ENCODE data around the gene PCSK7. TPM values are rescaled to one million over a fixed set of nuclear protein-coding genes. Genes with fewer than 3 reads are reported as not detected.

Gene PCSK7
- total RNA-seq, 1 experiment from 2014 or later = 50.7 TPM

- Mint-ChIP-seq H3K27ac (no peak overlapping the region; a peak in 1 of 7 replicates), H3K27me3 (ENCODE audit: low read depth) (no peaks in the 10 kb centered on the region), H3K4me3 (peak overlapping the region in 1 of 2 experiments; percentile 23; a peak in 1 of 5 replicates), H3K36me3 (ENCODE audit: insufficient read depth in 1 of 3, low read depth in 3 of 3) (peaks cover 6 to 64% (median 25%) of the 10 kb centered on the region in 3 experiments; a peak in 6 of 7 replicates), H3K4me1 (peaks cover 14 to 17% of the 10 kb centered on the region in 2 experiments), H3K9me3 (no peaks in the 10 kb centered on the region)
- Histone ChIP-seq H4K20me1 (ENCODE audit: control insufficient read depth, insufficient read depth, insufficient read length) (no peaks in the 10 kb centered on the region), H3K56ac (ENCODE audit: insufficient read length, low read depth, low read length) (no peak overlapping the region), H3K27ac (ENCODE audit: insufficient read length, low read depth, low read length) (no peak overlapping the region), H3K79me2 (ENCODE audit: insufficient read depth, low read length) (no peaks in the 10 kb centered on the region), H3K9me3 (ENCODE audit: control insufficient read depth, low read depth, low read length) (no peaks in the 10 kb centered on the region), H3K18ac (ENCODE audit: insufficient read length, low read depth, low read length) (no peak overlapping the region), H2AK5ac (ENCODE audit: insufficient read length, low read length) (no peak overlapping the region), H3K23ac (ENCODE audit: insufficient read length, low read depth, low read length) (no peak overlapping the region), H2BK5ac (ENCODE audit: insufficient read length, low read length) (no peak overlapping the region), H3T11ph (ENCODE audit: low read length) (no peak overlapping the region), H2BK15ac (ENCODE audit: low read depth, low read length) (no peak overlapping the region), H3K4ac (ENCODE audit: low read depth, low read length) (no peak overlapping the region), H2BK20ac (ENCODE audit: low read depth, low read length, poor library complexity, severe bottlenecking) (no peak overlapping the region), H3K79me1 (ENCODE audit: insufficient read depth, low read depth, low read length, poor library complexity, severe bottlenecking) (no peaks in the 10 kb centered on the region), H2AFZ (ENCODE audit: low read length) (no peak overlapping the region), H4K91ac (ENCODE audit: insufficient read length, low read depth, low read length) (no peak overlapping the region), H3K9ac (ENCODE audit: extremely low read depth, insufficient read length, low read length) (no peak overlapping the region), H3K4me2 (ENCODE audit: insufficient read depth, insufficient read length, low read length) (no peak overlapping the region), H4K8ac (replicated peaks; ENCODE audit: insufficient read length, low read depth, low read length) (no peak overlapping the region), H3K4me1 (ENCODE audit: insufficient read depth, low read length) (no peaks in the 10 kb centered on the region), H2BK12ac (ENCODE audit: insufficient read length, low read depth, low read length) (no peak overlapping the region), H3K14ac (ENCODE audit: insufficient read depth, low read length) (no peak overlapping the region), H3K27me3 (ENCODE audit: insufficient read depth, low read length) (no peaks in the 10 kb centered on the region), H4K5ac (ENCODE audit: insufficient read length, low read depth, low read length) (no peak overlapping the region), H3K23me2 (ENCODE audit: insufficient read length, low read depth, low read length, poor library complexity, severe bottlenecking) (peaks cover 5% of the 10 kb centered on the region), H2BK120ac (ENCODE audit: low read depth, low read length, poor library complexity, severe bottlenecking) (no peak overlapping the region)
- peak; percentile 52 for DNase-seq
- no CpG with 5 or more reads among the region's 19 CpGs for WGBS (ENCODE audit: extremely low coverage, insufficient read length, low lambda C conversion rate)
- peak; percentile 87 for TF ChIP-seq CTCF (conservative IDR thresholded peaks at IDR 0.05)
These were observed 5.2 kb downstream of the PCSK7 start for GRCh38 chr11:117226388-117227385.
